ENCODE measurements around the gene TREM1.

- no peak for TF ChIP-seq CTCF (IDR thresholded peaks at IDR 0.05; ENCODE audit: extremely low read depth in 1 of 2, insufficient read depth in 1 of 2, low read depth in 1 of 2, low read length in 2 of 2)
- no peak for TF ChIP-seq POLR2A (IDR thresholded peaks at IDR 0.05; ENCODE audit: low read depth, low read length)
- no peak for TF ChIP-seq EZH2 (IDR thresholded peaks at IDR 0.05; ENCODE audit: borderline replicate concordance, low read depth, low read length, severe bottlenecking)
- no peak for TF ChIP-seq MYC (IDR thresholded peaks at IDR 0.05; ENCODE audit: low read depth, low read length)
- no peak for TF ChIP-seq POLR2AphosphoS5 (IDR thresholded peaks at IDR 0.05; ENCODE audit: insufficient read depth, low read depth, low read length)
Observed at GRCh38 chr6:41252401-41253169, 33.9 kb downstream of the TREM1 start.

All from endothelial cell of umbilical vein (primary cell).